ENCODE data around the gene MEFV.

Gene MEFV

DNA sequence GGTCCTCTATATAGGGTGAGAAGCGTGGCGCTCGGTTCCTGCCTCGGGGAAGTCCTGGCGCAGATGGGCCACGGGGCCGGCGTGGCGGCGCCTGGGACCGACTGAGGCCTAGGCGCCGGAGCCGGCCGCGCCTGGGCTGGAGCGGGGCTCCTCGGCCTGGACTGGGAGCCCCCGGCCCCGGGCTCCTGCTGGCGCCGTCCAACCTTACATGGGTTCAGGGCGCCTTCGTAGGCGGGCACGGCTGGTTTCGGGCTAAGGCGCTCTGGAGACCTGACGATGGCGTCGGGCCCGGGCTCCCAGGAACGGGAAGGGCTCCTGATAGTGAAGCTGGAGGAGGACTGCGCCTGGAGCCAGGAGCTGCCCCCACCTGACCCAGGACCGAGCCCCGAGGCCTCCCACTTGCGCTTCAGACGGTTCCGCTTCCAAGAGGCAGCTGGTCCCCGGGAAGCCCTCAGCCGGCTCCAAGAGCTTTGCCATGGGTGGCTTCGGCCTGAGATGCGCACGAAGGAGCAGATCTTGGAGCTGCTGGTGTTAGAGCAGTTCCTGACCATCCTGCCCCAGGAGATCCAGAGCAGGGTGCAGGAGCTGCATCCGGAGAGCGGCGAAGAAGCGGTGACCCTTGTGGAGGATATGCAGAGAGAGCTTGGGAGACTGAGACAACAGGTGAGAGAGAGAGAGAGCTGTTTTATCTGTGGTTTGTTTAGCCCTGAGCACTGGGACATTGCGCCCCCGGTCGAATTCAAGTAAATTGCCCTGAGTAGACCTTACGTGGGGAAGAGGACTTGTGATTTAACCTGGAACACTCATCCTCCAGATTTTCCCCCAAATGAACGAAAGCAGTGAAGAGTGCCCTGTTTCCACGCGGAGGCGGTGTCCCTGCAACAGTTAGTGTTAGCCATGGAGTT is 27.4 kb upstream of the MEFV start:
- peaks cover 0 to 32% (median 10%) of the 10 kb centered on the region in 3 donors for H3K9me3 ChIP-seq
- intact Hi-C loops (cut with DNase I; ENCODE audit: low total_unique reads): loop anchor here (10.0 kb wide), 1 partner anchor 49 kb away; the partner anchor contains the start of gene ZNF200
- H3K4me3 ChIP-seq: peak overlapping the region; percentile 87 to 98
- peaks cover 0 to 34% (median 27%) of the 10 kb centered on the region in 4 donors for H3K4me1 ChIP-seq
- H3K27me3 ChIP-seq: no peaks in the 10 kb centered on the region
- H3K36me3 ChIP-seq: peaks cover 35 to 42% (median 39%) of the 10 kb centered on the region in 3 donors
- peak overlapping the region; percentile 97 to 98 for H3K27ac ChIP-seq
- TF ChIP-seq, protein P1, sequence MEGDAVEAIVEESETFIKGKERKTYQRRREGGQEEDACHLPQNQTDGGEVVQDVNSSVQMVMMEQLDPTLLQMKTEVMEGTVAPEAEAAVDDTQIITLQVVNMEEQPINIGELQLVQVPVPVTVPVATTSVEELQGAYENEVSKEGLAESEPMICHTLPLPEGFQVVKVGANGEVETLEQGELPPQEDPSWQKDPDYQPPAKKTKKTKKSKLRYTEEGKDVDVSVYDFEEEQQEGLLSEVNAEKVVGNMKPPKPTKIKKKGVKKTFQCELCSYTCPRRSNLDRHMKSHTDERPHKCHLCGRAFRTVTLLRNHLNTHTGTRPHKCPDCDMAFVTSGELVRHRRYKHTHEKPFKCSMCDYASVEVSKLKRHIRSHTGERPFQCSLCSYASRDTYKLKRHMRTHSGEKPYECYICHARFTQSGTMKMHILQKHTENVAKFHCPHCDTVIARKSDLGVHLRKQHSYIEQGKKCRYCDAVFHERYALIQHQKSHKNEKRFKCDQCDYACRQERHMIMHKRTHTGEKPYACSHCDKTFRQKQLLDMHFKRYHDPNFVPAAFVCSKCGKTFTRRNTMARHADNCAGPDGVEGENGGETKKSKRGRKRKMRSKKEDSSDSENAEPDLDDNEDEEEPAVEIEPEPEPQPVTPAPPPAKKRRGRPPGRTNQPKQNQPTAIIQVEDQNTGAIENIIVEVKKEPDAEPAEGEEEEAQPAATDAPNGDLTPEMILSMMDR (IDR thresholded peaks at IDR 0.05): no peak
- DNase-seq: peak in 1 of 2 donors; percentile 56

DNA sequence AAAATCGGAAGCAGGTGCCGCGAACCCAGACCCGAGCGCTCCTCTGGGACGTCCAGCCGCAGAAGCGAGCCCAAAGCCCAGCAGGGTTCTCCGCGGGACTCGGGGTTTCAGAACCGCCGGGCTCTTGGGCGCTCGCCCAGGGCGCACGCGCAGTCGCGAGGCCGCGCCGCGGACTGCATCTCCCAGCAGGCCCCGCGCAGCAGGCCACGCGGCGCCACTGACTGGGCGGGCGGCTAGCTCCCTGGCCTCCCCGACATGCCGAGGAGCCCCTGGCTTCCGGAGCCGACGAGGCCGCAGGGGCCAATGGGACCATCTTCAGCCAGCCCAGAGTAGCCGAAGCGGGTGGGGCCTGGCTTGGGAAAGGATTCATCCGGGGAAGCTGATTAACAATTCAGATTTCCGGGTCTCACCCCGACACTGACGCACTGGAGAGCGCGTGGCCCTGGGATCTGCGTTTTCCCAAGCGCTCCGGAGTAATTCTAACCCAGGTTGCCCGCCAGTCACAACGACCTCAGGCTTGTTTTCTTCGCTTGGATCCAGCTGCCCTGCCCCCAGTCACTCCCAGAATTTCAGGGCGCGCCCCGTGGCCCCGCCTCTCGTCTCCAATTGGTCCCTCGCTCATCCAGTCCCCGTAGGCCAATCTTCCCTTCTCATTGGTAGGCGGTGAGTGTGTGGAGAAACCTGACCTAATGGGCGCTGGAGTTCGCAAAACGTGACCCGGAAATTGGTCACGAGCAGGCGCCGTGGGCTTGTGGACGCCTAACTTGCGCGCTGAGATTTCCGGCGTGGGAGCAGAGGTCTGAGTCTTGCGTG is 26.5 kb upstream of the MEFV start, which contains the start of gene ZNF263:
TSS of gene ZNF263 (plus strand) at position 762 of the 813 bp plus-strand sequence. CDS start 328 bp downstream, outside the sequence.
- intact Hi-C loops (cut with DNase I; ENCODE audit: low total_unique reads): loop anchor here (10.0 kb wide), 1 partner anchor 48 kb away; the partner anchor contains the start of gene ZNF200
- Histone ChIP-seq H3K36me3 (peaks cover 26 to 33% (median 31%) of the 10 kb centered on the region in 3 donors), H3K4me1 (peaks cover 0 to 34% (median 27%) of the 10 kb centered on the region in 4 donors), H3K27me3 (no peaks in the 10 kb centered on the region), H3K4me3 (peak within 1 kb of the TSS; percentile 87 to 98), H3K27ac (peak within 1 kb of the TSS; percentile 97 to 98), H3K9me3 (peaks cover 0 to 23% (median 4%) of the 10 kb centered on the region in 3 donors)
- peak; percentile 95 to 98 for DNase-seq
- TF ChIP-seq, protein P1 (IDR thresholded peaks at IDR 0.05): peak in 1 of 2 experiments; percentile 7

DNA sequence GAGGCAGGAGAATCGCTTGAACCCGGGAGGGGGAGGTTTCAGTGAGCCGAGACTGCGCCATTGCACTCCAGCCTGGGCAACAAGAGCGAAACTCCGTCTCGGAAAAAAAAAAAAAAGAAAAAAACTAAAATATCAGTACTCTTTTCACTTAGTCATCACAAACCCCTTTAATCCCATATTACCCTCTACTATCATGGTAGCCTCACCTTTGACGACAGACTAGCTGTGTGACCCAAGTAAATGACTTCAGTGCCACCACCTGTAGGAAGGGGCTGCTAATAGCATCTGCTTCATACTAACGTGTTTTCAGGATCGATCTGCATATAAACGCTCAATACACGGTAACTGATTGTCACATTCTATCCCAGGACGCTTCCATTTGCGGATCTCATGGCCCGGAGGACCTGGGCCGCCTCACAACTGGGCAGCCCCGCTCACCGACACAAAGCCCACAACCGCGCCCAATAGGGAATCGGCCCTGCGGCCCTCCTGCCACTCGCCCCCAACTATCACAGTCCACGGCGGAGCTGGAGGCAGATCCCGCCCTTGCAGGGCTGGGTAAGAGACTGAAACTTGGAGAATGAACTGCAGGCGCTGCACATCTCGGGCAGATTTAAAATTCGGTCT is 25.8 kb upstream of the MEFV start:
- H3K36me3 ChIP-seq: peaks cover 19 to 26% (median 24%) of the 10 kb centered on the region in 3 donors
- peaks cover 0 to 16% (median 4%) of the 10 kb centered on the region in 3 donors for H3K9me3 ChIP-seq
- peak overlapping the region; percentile 87 to 98 for H3K4me3 ChIP-seq
- TF ChIP-seq, protein P1 (IDR thresholded peaks at IDR 0.05): no peak
- intact Hi-C loops (cut with DNase I; ENCODE audit: low total_unique reads): loop anchor here (10.0 kb wide), 1 partner anchor 47 kb away; the partner anchor contains the start of gene ZNF200
- peak overlapping the region; percentile 97 to 98 for H3K27ac ChIP-seq
- peaks cover 0 to 34% (median 27%) of the 10 kb centered on the region in 4 donors for H3K4me1 ChIP-seq
- peak in 1 of 2 donors; percentile 42 for DNase-seq
- no peaks in the 10 kb centered on the region for H3K27me3 ChIP-seq

GRCh38 chr16:3281222-3281820 is 24.9 kb upstream of the MEFV start:
- no peak overlapping the region for H3K4me3 ChIP-seq
- intact Hi-C loops (cut with DNase I; ENCODE audit: low total_unique reads): loop anchor here (10.0 kb wide), 1 partner anchor 47 kb away; the partner anchor contains the start of gene ZNF200
- DNase-seq: peak in 1 of 2 donors; percentile 3
- no peaks in the 10 kb centered on the region for H3K27me3 ChIP-seq
- H3K36me3 ChIP-seq: peaks cover 10 to 17% (median 15%) of the 10 kb centered on the region in 3 donors
- peaks cover 0 to 34% (median 27%) of the 10 kb centered on the region in 4 donors for H3K4me1 ChIP-seq
- no peak overlapping the region for H3K27ac ChIP-seq
- TF ChIP-seq, protein P1 (IDR thresholded peaks at IDR 0.05): no peak
- H3K9me3 ChIP-seq: peaks cover 0 to 10% (median 4%) of the 10 kb centered on the region in 3 donors
